ENCODE results near the gene CTTN.

CTTN gene

GRCh38 chr11:70456921-70457532, 58.7 kb downstream of the CTTN start:
- no peak for DNase-seq

- no peak for DNase-seq
Observed at GRCh38 chr11:70458736-70459135, 60.4 kb downstream of the CTTN start.

- no peak for DNase-seq
Observed at GRCh38 chr11:70460111-70460510, 61.8 kb downstream of the CTTN start.

- DNase-seq, result no peak
Observed at GRCh38 chr11:70460964-70461363, 62.6 kb downstream of the CTTN start.

GRCh38 chr11:70462818-70463477, 64.6 kb downstream of the CTTN start:
- DNase-seq, result no peak

- DNase-seq, result no peak
Observed at GRCh38 chr11:70463478-70464255, 65.3 kb downstream of the CTTN start.

- DNase-seq, result no peak
Observed at GRCh38 chr11:70464509-70465361, 66.4 kb downstream of the CTTN start.

GRCh38 chr11:70466154-70466553, 67.8 kb downstream of the CTTN start:
- DNase-seq, result no peak

- no peak for DNase-seq
Observed at GRCh38 chr11:70466596-70466995, 68.3 kb downstream of the CTTN start.

- DNase-seq, result peak; percentile 38
Observed at GRCh38 chr11:70467201-70468085, 69.1 kb downstream of the CTTN start.

GRCh38 chr11:70468256-70469195, 70.2 kb downstream of the CTTN start:
- DNase-seq, result no peak

- DNase-seq, result no peak
Observed at GRCh38 chr11:70470127-70470526, 71.8 kb downstream of the CTTN start.

GRCh38 chr11:70471254-70471653, 72.9 kb downstream of the CTTN start:
- peak; percentile 15 for DNase-seq

- no peak for DNase-seq
Observed at GRCh38 chr11:70472240-70472639, 73.9 kb downstream of the CTTN start.

GRCh38 chr11:70473186-70473872, 75.0 kb downstream of the CTTN start:
- no peak for DNase-seq

GRCh38 chr11:70473873-70474690, 75.8 kb downstream of the CTTN start:
- no peak for DNase-seq

- no peak for DNase-seq
Observed at GRCh38 chr11:70474710-70475109, 76.4 kb downstream of the CTTN start.

GRCh38 chr11:70476669-70477068, 78.3 kb downstream of the CTTN start:
- DNase-seq, result no peak

- DNase-seq, result no peak
Observed at GRCh38 chr11:70477176-70477575, 78.8 kb downstream of the CTTN start.
